Kidney glomerular epithelial cell (primary cell): ENCODE measurements around the gene MON1B.
"Not testable (repeated sequence)": the region's sequence is repeated elsewhere in the genome, so short reads cannot be mapped to it uniquely, and the experiment has no call there.

Experiments used
- DNase-seq: peaks from one replicate; lab custom pipeline; 2025; lab: John Stamatoyannopoulos, UW

MON1B gene

DNA sequence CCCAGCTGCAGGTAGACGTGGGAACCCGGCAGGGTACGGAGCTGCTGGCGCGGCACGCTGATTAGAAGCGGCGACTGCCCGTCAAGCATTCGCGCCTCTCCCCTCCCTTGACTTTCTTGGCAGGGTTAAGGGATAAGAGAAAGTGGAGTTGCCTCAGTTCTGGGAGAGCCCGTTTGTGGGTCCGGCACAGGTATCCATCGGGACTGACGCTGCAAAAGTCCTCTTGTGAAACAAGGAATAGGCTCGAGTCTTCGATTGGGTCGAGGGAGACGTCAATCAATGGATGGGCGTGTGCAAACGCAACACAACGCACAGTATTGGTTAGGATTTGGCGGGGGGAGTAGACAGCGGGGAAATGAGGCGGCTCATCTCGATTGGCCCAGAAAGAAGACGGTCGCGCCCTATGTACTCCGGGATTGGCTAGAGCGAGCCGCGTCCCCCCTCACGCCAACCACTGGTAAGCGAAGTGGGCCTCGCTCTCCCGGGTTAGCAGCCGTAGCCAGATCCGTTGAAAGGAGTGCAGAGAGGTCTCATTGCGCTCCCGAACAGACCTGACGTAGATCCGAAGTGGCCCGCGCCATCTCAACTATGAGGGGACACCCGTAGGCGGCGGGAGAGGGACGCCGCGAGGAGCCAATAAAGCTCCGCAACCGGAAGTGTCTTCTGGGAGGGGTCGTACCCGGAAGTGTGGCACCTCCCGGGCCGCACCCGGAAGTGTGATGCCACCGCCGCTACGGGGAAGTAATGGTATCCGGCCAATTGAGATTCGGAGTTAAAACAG, at the start of gene MON1B:
Gene MON1B, plus strand, starts transcription at position 713 of the 781 bp plus-strand sequence. CDS start 296 bp downstream, outside the sequence.
- peak; percentile 100 for DNase-seq

DNA sequence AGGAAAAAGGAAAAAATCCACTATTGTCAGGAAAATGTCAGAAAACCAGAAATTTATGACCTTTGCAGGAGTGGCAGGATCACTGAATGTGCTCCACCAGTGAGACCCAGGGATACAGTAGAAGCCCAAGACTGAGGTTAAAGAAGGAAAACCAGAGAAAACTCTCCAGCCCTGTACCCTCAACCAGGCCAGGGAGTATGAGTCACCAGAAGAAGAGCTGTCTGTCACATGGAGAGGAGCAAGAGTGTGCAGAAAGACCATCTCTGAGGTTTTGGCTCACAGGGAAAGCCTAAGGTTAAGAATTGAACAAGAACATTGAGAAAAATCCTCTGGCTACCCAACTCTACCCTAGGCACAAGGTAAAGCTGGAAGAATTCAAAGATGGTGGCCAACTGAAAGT, 47.6 kb upstream of the MON1B start:
- DNase-seq = no peak

GRCh38 chr16:77148121-77148520, 42.9 kb upstream of the MON1B start:
- DNase-seq = no peak

DNA sequence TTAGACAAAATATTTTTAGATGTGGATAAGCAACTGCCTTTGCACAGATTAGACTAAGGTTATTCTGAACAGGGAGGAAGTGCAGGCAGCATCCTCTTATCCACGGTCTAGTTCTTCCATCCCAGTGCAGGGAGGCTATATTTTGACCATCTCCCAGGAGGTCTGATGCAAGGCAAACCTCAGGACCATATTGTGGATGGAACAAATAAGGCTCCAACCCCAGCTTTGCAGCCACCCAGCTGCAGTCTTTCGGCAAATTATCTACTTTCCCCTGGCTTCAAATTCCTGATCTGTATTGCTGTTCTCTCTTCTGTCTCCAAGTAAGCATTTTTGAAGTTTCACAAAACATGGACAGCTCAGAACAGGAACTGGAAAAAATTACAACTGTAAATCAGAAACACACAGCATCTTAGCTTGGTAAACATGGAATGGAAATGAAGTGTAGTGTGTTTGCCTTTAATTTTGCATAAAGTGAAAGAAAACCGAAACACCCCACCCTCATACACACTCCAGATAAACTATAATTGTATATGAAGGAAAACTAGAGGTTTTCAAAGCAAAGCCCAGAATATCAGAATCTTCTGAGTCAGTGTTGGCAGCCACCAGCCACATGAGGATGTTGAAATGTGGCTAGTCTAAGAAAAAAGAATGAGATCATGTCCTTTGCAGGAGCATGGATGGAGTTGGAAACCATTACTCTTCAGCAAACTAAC, 33.5 kb upstream of the MON1B start:
- no peak for DNase-seq

DNA sequence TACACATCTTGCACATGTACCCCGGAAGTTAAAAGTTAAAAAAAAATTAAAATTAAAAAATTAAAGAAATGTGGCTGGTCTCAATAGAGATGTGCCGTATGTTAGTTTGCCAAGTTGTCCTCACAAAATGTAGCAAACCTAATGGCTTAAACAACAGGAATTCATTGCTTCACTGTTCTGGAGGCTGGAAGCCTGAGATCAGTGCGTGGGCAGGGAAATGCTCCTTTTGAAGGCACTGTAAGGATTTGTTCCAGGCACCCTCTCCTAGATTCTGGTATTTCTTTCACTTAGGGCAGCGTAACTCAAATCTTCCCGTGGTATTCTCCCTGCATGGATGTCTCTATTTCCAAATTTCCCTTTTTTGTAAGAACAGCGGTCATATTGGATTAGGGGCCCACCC, 32.7 kb upstream of the MON1B start:
- DNase-seq = no peak

GRCh38 chr16:77165006-77165405, 26.0 kb upstream of the MON1B start:
- no peak for DNase-seq

- not testable (repeated sequence) for DNase-seq
Observed at GRCh38 chr16:77165536-77166236, 25.3 kb upstream of the MON1B start.

DNA sequence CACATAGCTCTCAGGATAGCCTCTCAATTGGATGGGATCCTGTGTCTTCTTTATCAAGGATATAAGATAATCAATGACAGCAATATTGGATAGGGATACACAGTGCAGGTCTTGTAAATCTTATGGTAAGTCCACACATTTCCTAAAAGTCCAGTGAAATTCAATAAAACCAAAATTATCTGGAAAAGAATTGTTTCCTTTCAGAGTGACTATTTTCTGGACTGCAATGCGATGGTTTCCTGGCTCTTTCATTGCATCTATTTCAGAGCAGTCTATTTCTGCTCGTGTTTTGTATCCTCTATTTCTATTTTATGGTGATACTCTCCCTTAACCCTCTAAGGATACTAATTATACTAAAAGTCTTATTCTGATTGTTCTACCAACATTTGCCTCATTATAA, 24.3 kb upstream of the MON1B start:
- no peak for DNase-seq

GRCh38 chr16:77168901-77169300, 22.1 kb upstream of the MON1B start:
- DNase-seq = no peak

- peak; percentile 23 for DNase-seq
Observed at GRCh38 chr16:77169650-77170236, 21.2 kb upstream of the MON1B start.

- no peak for DNase-seq
Observed at GRCh38 chr16:77170805-77171204, 20.2 kb upstream of the MON1B start.

- DNase-seq = peak; percentile 55
Observed at GRCh38 chr16:77171745-77172635, 19.0 kb upstream of the MON1B start.

DNA sequence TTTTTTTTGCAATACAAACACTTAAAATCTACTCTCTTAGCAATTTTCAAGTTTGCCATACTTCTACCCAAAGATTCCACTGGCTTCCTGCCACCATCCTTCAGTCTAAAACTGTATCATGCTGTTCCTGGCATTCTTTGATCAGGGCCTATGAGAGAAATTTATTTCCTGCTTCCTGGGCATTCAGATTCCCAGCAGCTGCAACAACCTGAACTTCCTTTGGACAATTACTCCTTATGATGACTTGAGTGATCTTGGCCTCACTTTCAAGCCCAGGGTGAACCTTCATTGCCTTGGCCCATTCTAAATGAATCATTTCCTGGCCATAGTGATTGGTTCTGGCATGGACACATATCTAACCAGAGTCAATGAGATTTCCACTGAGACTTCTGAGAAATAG, 18.0 kb upstream of the MON1B start:
- DNase-seq = no peak

- no peak for DNase-seq
Observed at GRCh38 chr16:77183137-77183536, 7.9 kb upstream of the MON1B start.

DNA sequence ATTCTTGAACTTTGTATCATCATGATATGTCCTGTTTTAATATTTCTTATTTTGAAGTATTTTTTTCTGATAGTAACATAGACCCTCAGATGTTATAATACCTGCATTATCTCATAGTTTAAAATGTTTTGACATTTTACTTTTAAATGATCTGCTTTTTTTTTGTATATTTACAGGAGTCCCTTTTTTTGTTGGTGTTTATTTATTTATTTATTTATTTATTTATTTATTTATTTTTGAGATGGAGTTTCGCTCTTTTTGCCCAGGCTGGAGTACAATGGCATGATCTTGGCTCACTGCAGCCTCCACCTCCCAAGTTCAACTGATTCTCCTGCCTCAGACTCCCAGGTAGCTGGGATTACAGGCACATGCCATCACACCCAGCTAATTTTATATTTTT, 4.7 kb upstream of the MON1B start:
- DNase-seq = not testable (repeated sequence)

- no peak for DNase-seq
Observed at GRCh38 chr16:77190190-77190477, 856 bp upstream of the MON1B start.

DNA sequence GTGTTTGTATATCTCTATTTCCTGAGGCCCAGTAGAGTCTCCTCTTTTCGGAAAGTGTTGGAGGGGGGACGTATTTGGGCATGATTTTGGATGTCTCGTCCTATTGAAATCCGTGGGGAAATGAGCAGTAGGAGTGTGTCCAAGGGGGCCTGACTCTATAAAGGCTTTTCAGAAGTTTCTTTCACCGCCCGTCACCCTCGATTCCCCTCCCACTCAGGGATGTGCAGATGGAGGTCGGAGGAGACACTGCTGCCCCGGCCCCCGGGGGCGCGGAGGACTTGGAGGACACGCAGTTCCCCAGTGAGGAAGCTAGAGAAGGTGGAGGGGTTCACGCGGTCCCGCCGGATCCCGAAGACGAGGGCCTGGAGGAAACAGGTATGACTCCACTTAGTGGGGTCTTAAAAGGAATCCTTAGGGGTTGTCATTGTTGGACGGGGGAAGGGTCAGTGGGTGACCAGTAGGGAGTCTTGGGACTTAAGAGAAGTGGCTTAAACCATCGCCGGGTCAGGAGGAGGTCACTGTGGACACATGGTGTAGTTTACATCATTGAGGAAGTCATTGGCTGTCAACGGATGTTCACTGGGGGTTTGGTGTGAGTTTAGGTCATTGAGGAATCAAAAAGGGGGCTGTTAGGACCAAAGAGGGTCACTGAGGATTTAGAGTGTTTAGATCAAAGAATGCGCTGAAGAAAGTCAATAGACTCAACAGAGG, 424 bp downstream of the MON1B start:
- DNase-seq = no peak

GRCh38 chr16:77193377-77193776, 2.4 kb downstream of the MON1B start:
- DNase-seq = no peak

GRCh38 chr16:77194295-77195231, 3.6 kb downstream of the MON1B start:
- DNase-seq = no peak

GRCh38 chr16:77195411-77195810, 4.4 kb downstream of the MON1B start:
- no peak for DNase-seq
